H1 (cell line): Measurements from ENCODE around the gene HDAC9. TPM values are rescaled to one million over a fixed set of nuclear protein-coding genes. Genes with fewer than 3 reads are reported as not detected.
A peak's percentile ranks its signal among the peaks of the same experiment; 100 is the strongest.

ENCODE experiments used
- CTCF ChIA-PET: fragments of 300-600 bp; sonication (Branson Sonifier 250); formaldehyde crosslinking; loops from one replicate; lab custom pipeline; 2021; ENCODE audit not compliant: partially characterized antibody; lab: Charles Lee
- POLR2A ChIA-PET: fragments of 300-600 bp; sonication (Branson Sonifier 250); formaldehyde crosslinking; loops from one replicate; lab custom pipeline; 2021; ENCODE audit warnings: inconsistent platforms; ENCODE audit not compliant: partially characterized antibody; lab: Charles Lee
- DNase-seq, 2 experiments: peaks; one replicate each; pipeline versions ENCODE4 v3.0.0 to v3.0.0-alpha.2; 2010 to 2022; ENCODE audit warnings: low spot score in 2 of 2, low read depth in 1 of 2, mixed read lengths in 1 of 2
- FAIRE-seq: peaks from 2 replicates; lab custom pipeline; 2011; peaks lifted over from hg19 to GRCh38; lab: Jason Lieb, UNC
- H2AFZ ChIP-seq: 2 replicates; pipeline ENCODE4 v1.8.1; 2012; ENCODE audit warnings: low read length, inconsistent platforms
- H2AK5ac ChIP-seq: 2 replicates; pipeline ENCODE4 v1.6.1; 2013; ENCODE audit warnings: low read depth, low read length
- H2BK120ac ChIP-seq: replicated peaks from 2 replicates; pipeline ENCODE3; 2013; ENCODE audit warnings: low read depth, low read length, inconsistent platforms
- H2BK12ac ChIP-seq: 2 replicates; pipeline ENCODE4 v1.6.1; 2013; ENCODE audit warnings: low read depth, low read length
- H2BK15ac ChIP-seq: 2 replicates; pipeline ENCODE4 v1.6.1; 2013; ENCODE audit warnings: low read length
- H2BK20ac ChIP-seq: 2 replicates; pipeline ENCODE4 v1.6.1; 2013; ENCODE audit warnings: low read length
- H2BK5ac ChIP-seq: 2 replicates; pipeline ENCODE4 v1.6.1; 2013; ENCODE audit warnings: low read depth, low read length
- H3K14ac ChIP-seq: 2 replicates; pipeline ENCODE4 v1.6.1; 2013; ENCODE audit warnings: inconsistent platforms; ENCODE audit not compliant: insufficient read length
- H3K18ac ChIP-seq: 2 replicates; pipeline ENCODE4 v1.6.1; 2013; ENCODE audit warnings: low read length; ENCODE audit errors: extremely low read depth
- H3K23ac ChIP-seq: 2 replicates; pipeline ENCODE4 v1.6.1; 2013; ENCODE audit warnings: inconsistent platforms; ENCODE audit not compliant: insufficient read length
- H3K23me2 ChIP-seq: 2 replicates; pipeline ENCODE4 v1.6.1; 2013; ENCODE audit warnings: low read depth, low read length
- H3K27ac ChIP-seq: 2 replicates; pipeline ENCODE4 v1.6.1; 2011; ENCODE audit warnings: low read depth, low read length, inconsistent platforms
- H3K27me3 ChIP-seq, 4 experiments: replicated peaks in 1 of 4; 1 replicate in 1 of 4; 2 replicates in 3 of 4; pipeline versions ENCODE4 v1.6.1 to v1.8.1; 2011 to 2013; ENCODE audit warnings: low read length in 3 of 4, mild to moderate bottlenecking in 3 of 4, inconsistent platforms in 2 of 4, mixed read lengths in 2 of 4, moderate library complexity in 1 of 4; ENCODE audit not compliant: control insufficient read depth in 3 of 4, insufficient read depth in 3 of 4; ENCODE audit errors: extremely low read depth in 1 of 4
- H3K36me3 ChIP-seq, 4 experiments: 2 replicates each; pipeline versions ENCODE4 v1.6.1 to v1.8.1; 2011 to 2013; ENCODE audit warnings: mild to moderate bottlenecking in 4 of 4, low read length in 3 of 4, moderate library complexity in 2 of 4, control low read depth in 1 of 4, inconsistent platforms in 1 of 4; ENCODE audit not compliant: insufficient read depth in 4 of 4, control insufficient read depth in 2 of 4
- H3K4ac ChIP-seq: replicated peaks from 2 replicates; pipeline ENCODE3; 2013; ENCODE audit warnings: low read length, low read depth, mixed read lengths, inconsistent platforms; ENCODE audit not compliant: insufficient read length
- H3K4me1 ChIP-seq, 4 experiments: replicated peaks in 1 of 4; 1 replicate in 1 of 4; 2 replicates in 3 of 4; pipeline versions ENCODE4 v1.6.1 to v1.8.1; 2011 to 2013; ENCODE audit warnings: low read length in 3 of 4, inconsistent platforms in 2 of 4, mixed read lengths in 1 of 4; ENCODE audit not compliant: insufficient read depth in 4 of 4, control insufficient read depth in 3 of 4
- H3K4me2 ChIP-seq, 2 experiments: 2 replicates each; pipeline versions ENCODE4 v1.6.1 to v1.8.1; 2011 to 2013; ENCODE audit warnings: low read depth in 2 of 2, low read length in 2 of 2, control low read depth in 1 of 2, inconsistent platforms in 1 of 2, mild to moderate bottlenecking in 1 of 2; ENCODE audit not compliant: insufficient read depth in 1 of 2
- H3K4me3 ChIP-seq, 4 experiments: fragments of 200-600, 300-600 bp in 1 of 4; sonication (generic), shearing (Covaris generic), sonication (Bioruptor Twin) in 1 of 4; 2 replicates each; pipeline versions ENCODE4 v1.5.1 to v1.8.1; 2011 to 2016; ENCODE audit warnings: low read length in 4 of 4, low read depth in 3 of 4, control low read depth in 2 of 4, inconsistent platforms in 2 of 4, mild to moderate bottlenecking in 2 of 4, mixed read lengths in 1 of 4, moderate library complexity in 1 of 4; ENCODE audit not compliant: insufficient read depth in 2 of 4; ENCODE audit errors: extremely low read depth in 1 of 4
- H3K56ac ChIP-seq: replicated peaks from 2 replicates; pipeline ENCODE3; 2013; ENCODE audit warnings: low read depth, mild to moderate bottlenecking, mixed read lengths, low read length, inconsistent platforms; ENCODE audit not compliant: insufficient read length
- H3K79me1 ChIP-seq: 2 replicates; pipeline ENCODE4 v1.6.1; 2013; ENCODE audit warnings: low read depth, low read length, control low read depth
- H3K79me2 ChIP-seq, 2 experiments: 2 replicates each; pipeline versions ENCODE4 v1.6.1 to v1.8.1; 2012 to 2013; ENCODE audit warnings: low read length in 2 of 2, mild to moderate bottlenecking in 2 of 2, inconsistent platforms in 1 of 2; ENCODE audit not compliant: insufficient read depth in 2 of 2, control insufficient read depth in 1 of 2
- H3K9ac ChIP-seq, 4 experiments: replicated peaks in 1 of 4; 1 replicate in 1 of 4; 2 replicates in 3 of 4; pipeline versions ENCODE4 v1.6.1 to v1.8.1; 2011 to 2013; ENCODE audit warnings: low read depth in 3 of 4, low read length in 3 of 4, control low read depth in 2 of 4, mild to moderate bottlenecking in 2 of 4, moderate library complexity in 2 of 4, inconsistent platforms in 1 of 4; ENCODE audit errors: extremely low read depth in 1 of 4
- H3K9me3 ChIP-seq, 2 experiments: 2 replicates each; pipeline versions ENCODE4 v1.6.1 to v1.8.1; 2012 to 2013; ENCODE audit warnings: mild to moderate bottlenecking in 2 of 2, moderate library complexity in 2 of 2, control low read depth in 1 of 2, inconsistent platforms in 1 of 2, low read depth in 1 of 2, low read length in 1 of 2, mixed read lengths in 1 of 2; ENCODE audit not compliant: insufficient read depth in 2 of 2
- H4K20me1 ChIP-seq, 2 experiments: replicated peaks in 1 of 2; 2 replicates each; pipeline versions ENCODE3 to v1.8.1; 2011 to 2013; ENCODE audit warnings: inconsistent platforms in 2 of 2, low read length in 2 of 2, mild to moderate bottlenecking in 1 of 2; ENCODE audit not compliant: insufficient read depth in 2 of 2, control insufficient read depth in 1 of 2
- H4K5ac ChIP-seq: 2 replicates; pipeline ENCODE4 v1.6.1; 2013; ENCODE audit warnings: low read length, low read depth, mixed read lengths, inconsistent platforms; ENCODE audit not compliant: insufficient read length
- H4K8ac ChIP-seq: 2 replicates; pipeline ENCODE4 v1.8.0; 2013; ENCODE audit warnings: mild to moderate bottlenecking, moderate library complexity, low read length, inconsistent platforms; ENCODE audit not compliant: insufficient read depth; ENCODE audit errors: extremely low read depth
- H4K91ac ChIP-seq: replicated peaks from 2 replicates; pipeline ENCODE3; 2013; ENCODE audit warnings: low read length, mixed read lengths, inconsistent platforms; ENCODE audit not compliant: insufficient read length
- ATF2 ChIP-seq: IDR thresholded peaks from 2 replicates; pipeline ENCODE4 v1.6.1; 2012; ENCODE audit warnings: low read length, inconsistent platforms
- BCL11A ChIP-seq, 2 experiments: IDR thresholded peaks; one replicate each; pipeline ENCODE4 v1.6.1; 2011; ENCODE audit warnings: low read depth in 2 of 2, low read length in 2 of 2, mild to moderate bottlenecking in 2 of 2
- CEBPB ChIP-seq: IDR thresholded peaks from 2 replicates; pipeline ENCODE4 v1.6.1; 2012; ENCODE audit warnings: low read depth, low read length
- CTBP2 ChIP-seq: IDR thresholded peaks from 2 replicates; pipeline ENCODE4 v1.7.0; 2011; ENCODE audit warnings: borderline replicate concordance, mild to moderate bottlenecking, moderate library complexity, mixed read lengths, low read length; ENCODE audit not compliant: insufficient read depth, insufficient read length
- EP300 ChIP-seq, 2 experiments: IDR thresholded peaks; 1 replicate in 1 of 2; 2 replicates in 1 of 2; pipeline ENCODE4 v1.6.1; 2011 to 2012; ENCODE audit warnings: low read depth in 2 of 2, low read length in 2 of 2, mild to moderate bottlenecking in 2 of 2, borderline replicate concordance in 1 of 2, inconsistent platforms in 1 of 2, moderate library complexity in 1 of 2
- HDAC6 ChIP-seq: IDR thresholded peaks from one replicate; pipeline ENCODE4 v1.7.1; 2012; ENCODE audit warnings: low read depth, mild to moderate bottlenecking, inconsistent platforms, low read length, moderate library complexity
- POLR2A ChIP-seq, 2 experiments: IDR thresholded peaks; 1 replicate in 1 of 2; 2 replicates in 1 of 2; pipeline ENCODE4 v1.6.1; 2011; ENCODE audit warnings: low read depth in 2 of 2, low read length in 2 of 2, mild to moderate bottlenecking in 2 of 2; ENCODE audit errors: control extremely low read depth in 1 of 2
- SIN3A ChIP-seq, 2 experiments: IDR thresholded peaks in 1 of 2; conservative IDR thresholded peaks in 1 of 2; 2 replicates each; pipeline ENCODE4 v1.6.1; 2011 to 2012; ENCODE audit warnings: low read length in 2 of 2, improper control_type of control experiment in 1 of 2, low read depth in 1 of 2, mild to moderate bottlenecking in 1 of 2
- TAF1 ChIP-seq: IDR thresholded peaks from 2 replicates; pipeline ENCODE4 v1.6.1; 2011; ENCODE audit warnings: mild to moderate bottlenecking, low read depth, low read length
- WGBS, 2 experiments: shearing (Covaris generic) in 1 of 2; methylation state at CpG; one replicate each; pipeline versions ENCODE4 v1.1.6 to v1.1.7; 2013 to 2015; ENCODE audit warnings: low lambda C conversion rate in 2 of 2, mixed read lengths in 2 of 2, inconsistent platforms in 1 of 2, low coverage in 1 of 2, missing lambda C conversion rate in 1 of 2; ENCODE audit not compliant: insufficient replicate concordance in 2 of 2, insufficient coverage in 1 of 2, insufficient read length in 1 of 2; ENCODE audit errors: extremely low coverage in 1 of 2, missing lambda C conversion rate in 1 of 2; 5-methylcytosine and 5-hydroxymethylcytosine counted together
- polyA plus RNA-seq, 7 experiments: library from polyadenylated mRNA; depleted of rRNA in 3 of 7; stranded (reverse) in 5 of 7; unstranded in 2 of 7; fragments of >200 nt in 5 of 7; fragments of 200-250 nt in 2 of 7; gene quantifications; 1 replicate in 5 of 7; 2 replicates in 1 of 7; 4 replicates in 1 of 7; pipeline versions ENCODE4 v1.2.1 to v1.2.3, GENCODE V29; 2011 to 2013; ENCODE audit warnings: missing spikeins in 2 of 7, mixed read lengths in 2 of 7
- total RNA-seq: library from RNA; stranded (reverse); fragmentation: NEBNext Ultra II Directional; extraction: Animal tissue kit (Norgen Biotek cat#: 25700); gene quantifications from 2 replicates; pipeline ENCODE4 v1.2.1, GENCODE V29; 2021
- TF ChIP-seq, protein P1 (sequence below): IDR thresholded peaks from 2 replicates; pipeline ENCODE4 v1.6.1; 2011; ENCODE audit warnings: low read depth, mild to moderate bottlenecking, low read length; ENCODE audit not compliant: insufficient read depth

Gene HDAC9
- total and polyA plus RNA-seq, 2 of the 8 experiments (the other 6 are each of a cell fraction or from before 2014, with no cell fraction given): 9.5 to 13.1 TPM

- no peak overlapping the region for H3K4me3 ChIP-seq
Observed at GRCh38 chr7:18491871-18492270, 3.7 kb upstream of the HDAC9 start.

More at GRCh38 chr7:18491871-18492270, 3.7 kb upstream of the HDAC9 start:
- no peak overlapping the region for H4K8ac ChIP-seq
- H3K23me2 ChIP-seq: peaks cover 8% of the 10 kb centered on the region
- H3K27me3 ChIP-seq: no peaks in the 10 kb centered on the region
- H3K18ac ChIP-seq: no peak overlapping the region
- ChIA-PET POLR2A (no interaction called here), CTCF (interaction anchor here (0.7 kb wide), 1 partner anchor 17 kb away, joined by 3 read pairs; no protein-coding TSS in a partner anchor)
- no peak overlapping the region for H2AK5ac ChIP-seq
- peak overlapping the region; percentile 22; the same call in 1 of the 2 replicates for H2BK12ac ChIP-seq
- H3K27ac ChIP-seq: no peak overlapping the region
- no peaks in the 10 kb centered on the region for H3K79me1 ChIP-seq
- peaks cover 2 to 7% (median 6%) of the 10 kb centered on the region in 4 experiments; a peak in 4 of 7 replicates for H3K4me1 ChIP-seq
- peak overlapping the region; percentile 63; the same call in 1 of the 2 replicates for H2AFZ ChIP-seq
- H3K56ac ChIP-seq: no peak overlapping the region
- H2BK120ac ChIP-seq: no peak overlapping the region
- H2BK15ac ChIP-seq: no peak overlapping the region
- FAIRE-seq (no peak), DNase-seq (no peak)
- H3K36me3 ChIP-seq: no peaks in the 10 kb centered on the region
- no peak overlapping the region for H4K5ac ChIP-seq
- TF ChIP-seq HDAC6 (no peak), CEBPB (peak; percentile 91; the same call in 1 of the 2 replicates), SIN3A (conservative IDR thresholded peaks at IDR 0.05 in 1 of 2, IDR thresholded peaks at IDR 0.05 in 1 of 2; ENCODE audit: low read depth in 1 of 2, low read length in 2 of 2) (no peak), EP300 (IDR thresholded peaks at IDR 0.05; ENCODE audit: borderline replicate concordance in 1 of 2, low read depth in 2 of 2, low read length in 2 of 2) (no peak), POLR2A (IDR thresholded peaks at IDR 0.05; ENCODE audit: control extremely low read depth in 1 of 2, low read depth in 2 of 2, low read length in 2 of 2) (no peak), ATF2 (no peak), BCL11A (IDR thresholded peaks at IDR 0.05; ENCODE audit: low read depth in 2 of 2, low read length in 2 of 2) (no peak), CTBP2 (no peak), TAF1 (no peak)
- TF ChIP-seq, protein P1, sequence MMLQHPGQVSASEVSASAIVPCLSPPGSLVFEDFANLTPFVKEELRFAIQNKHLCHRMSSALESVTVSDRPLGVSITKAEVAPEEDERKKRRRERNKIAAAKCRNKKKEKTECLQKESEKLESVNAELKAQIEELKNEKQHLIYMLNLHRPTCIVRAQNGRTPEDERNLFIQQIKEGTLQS: 0 out of 2 replicates have a peak, but pooled peaks have one; percentile 17
- no peak overlapping the region for H3K4me2 ChIP-seq
- H4K20me1 ChIP-seq: no peaks in the 10 kb centered on the region
- no peak overlapping the region for H2BK20ac ChIP-seq
- no peak overlapping the region for H3K9ac ChIP-seq
- no peak overlapping the region for H2BK5ac ChIP-seq
- H3K23ac ChIP-seq: no peak overlapping the region
- no peak overlapping the region for H4K91ac ChIP-seq
- no peak overlapping the region for H3K4ac ChIP-seq
- no peaks in the 10 kb centered on the region for H3K9me3 ChIP-seq
- no peak overlapping the region for H3K14ac ChIP-seq
- 88% methylated on average over 6 of the region's 6 CpGs; no CpG with 5 or more reads in 1 of the 2 experiments for WGBS, 2 experiments
- H3K79me2 ChIP-seq: no peaks in the 10 kb centered on the region
